HepG2 (cell line): ENCODE data around the gene ZMYND8. TPM values are rescaled to one million over a fixed set of nuclear protein-coding genes. Genes with fewer than 3 reads are reported as not detected.

Source experiments
- CBFB ChIP-seq: sonication (generic); formaldehyde crosslinking; IDR thresholded peaks from 2 replicates; pipeline ENCODE4 v1.4.0; 2020; ENCODE audit warnings: missing genetic modification reagents
- GABPB1 ChIP-seq: IDR thresholded peaks from 2 replicates; pipeline ENCODE4 v1.6.1; 2016; ENCODE audit warnings: mild to moderate bottlenecking, missing genetic modification reagents, moderate library complexity, missing compliant biosample characterization
- HCFC1 ChIP-seq: fragments of 150-350 bp; IDR thresholded peaks from 2 replicates; pipeline ENCODE4 v1.6.1; 2014; ENCODE audit warnings: low read depth, low read length
- JUN ChIP-seq: sonication (generic); formaldehyde crosslinking; IDR thresholded peaks from 2 replicates; pipeline ENCODE4 v1.4.0; 2020; ENCODE audit warnings: mild to moderate bottlenecking, missing genetic modification reagents
- KMT2B ChIP-seq: IDR thresholded peaks from 2 replicates; pipeline ENCODE4 v1.6.1; 2016; ENCODE audit warnings: missing genetic modification reagents, missing compliant biosample characterization
- ONECUT2 ChIP-seq: sonication (generic); formaldehyde crosslinking; IDR thresholded peaks from 2 replicates; pipeline ENCODE4 v1.4.0; 2020; ENCODE audit warnings: missing genetic modification reagents
- SP140L ChIP-seq: sonication (generic); formaldehyde crosslinking; IDR thresholded peaks from 2 replicates; pipeline ENCODE4 v1.4.0; 2020; ENCODE audit warnings: missing genetic modification reagents, borderline replicate concordance
- ZNF350 ChIP-seq: sonication (generic); formaldehyde crosslinking; IDR thresholded peaks from 2 replicates; pipeline ENCODE4 v1.4.0; 2020; ENCODE audit warnings: mild to moderate bottlenecking, low read depth, missing genetic modification reagents, borderline replicate concordance
- ZNF562 ChIP-seq: sonication (generic); formaldehyde crosslinking; IDR thresholded peaks from 2 replicates; pipeline ENCODE4 v1.8.0; 2022; ENCODE audit warnings: missing genetic modification reagents, borderline replicate concordance
- ZNF597 ChIP-seq: sonication (generic); formaldehyde crosslinking; IDR thresholded peaks from 2 replicates; pipeline ENCODE4 v1.5.0; 2020; ENCODE audit warnings: missing genetic modification reagents
- ZNF7 ChIP-seq: IDR thresholded peaks from 2 replicates; pipeline ENCODE4 v1.6.1; 2016; ENCODE audit warnings: missing biosample characterization, missing genetic modification reagents
- ZNF713 ChIP-seq: sonication (generic); formaldehyde crosslinking; IDR thresholded peaks from 2 replicates; pipeline ENCODE4 v1.4.0; 2020; ENCODE audit warnings: mild to moderate bottlenecking, missing genetic modification reagents
- ZNF773 ChIP-seq: sonication (generic); formaldehyde crosslinking; IDR thresholded peaks from 2 replicates; pipeline ENCODE4 v1.4.0; 2020; ENCODE audit warnings: missing genetic modification reagents, borderline replicate concordance
- ZNF780A ChIP-seq: sonication (generic); formaldehyde crosslinking; IDR thresholded peaks from 2 replicates; pipeline ENCODE4 v1.8.0; 2022; ENCODE audit warnings: mild to moderate bottlenecking, missing genetic modification reagents, moderate library complexity
- ZSCAN25 ChIP-seq: sonication (generic); formaldehyde crosslinking; IDR thresholded peaks from 2 replicates; pipeline ENCODE4 v1.8.0; 2022; ENCODE audit warnings: mild to moderate bottlenecking, missing genetic modification reagents
- polyA plus RNA-seq, 8 experiments: library from polyadenylated mRNA; depleted of rRNA in 3 of 8; stranded (reverse) in 7 of 8; unstranded in 1 of 8; fragments of >200 nt; fragmentation: Illumina TruSeq in 4 of 8; extraction: Trizol in 4 of 8; gene quantifications; 2 replicates each; pipeline versions ENCODE4 v1.2.1 to v1.2.3, GENCODE V29; 2011 to 2016; ENCODE audit warnings: low read depth in 4 of 8, missing spikeins in 1 of 8, mixed read lengths in 1 of 8; ENCODE audit not compliant: insufficient read depth in 1 of 8
- total RNA-seq, 5 experiments: library from RNA; depleted of rRNA; stranded (reverse); fragments of >200 nt; fragmentation: Illumina TruSeq; extraction: Trizol; gene quantifications; 2 replicates each; pipeline ENCODE4 v1.2.3, GENCODE V29; 2016; ENCODE audit warnings: low read depth in 1 of 5
- TF ChIP-seq, protein P1 (sequence below): IDR thresholded peaks from 2 replicates; pipeline ENCODE4 v1.6.1; 2016
- TF ChIP-seq, protein P2 (sequence below): IDR thresholded peaks from 2 replicates; pipeline ENCODE4 v1.6.1; 2018; ENCODE audit warnings: missing genetic modification reagents
- TF ChIP-seq, protein P3 (sequence below): sonication (generic); formaldehyde crosslinking; IDR thresholded peaks from 2 replicates; pipeline ENCODE4 v1.8.0; 2022; ENCODE audit warnings: missing genetic modification reagents, mild to moderate bottlenecking, borderline replicate concordance
- TF ChIP-seq, protein P4 (sequence below): sonication (generic); formaldehyde crosslinking; conservative IDR thresholded peaks from 2 replicates; pipeline ENCODE4 v1.8.1; 2023; ENCODE audit warnings: missing genetic modification reagents
- TF ChIP-seq, protein P5 (sequence below): IDR thresholded peaks from 2 replicates; pipeline ENCODE4 v1.6.1; 2016; ENCODE audit warnings: mild to moderate bottlenecking, missing biosample characterization, missing genetic modification reagents

The ZMYND8 gene
- total and polyA plus RNA-seq, 2 of the 13 experiments (the other 11 are each of a cell fraction or from before 2014, with no cell fraction given), result 53.9 to 84.7 TPM

- TF ChIP-seq ZNF780A (CRISPR knock-in tag) (no peak; the same call in 1 of the 2 replicates), ZNF7 (CRISPR knock-in tag) (peak; percentile 23; the same call in 1 of the 2 replicates), ZNF773 (CRISPR knock-in tag) (peak; percentile 93), HCFC1 (no peak), ZNF562 (no peak), KMT2B (peak; percentile 76), GABPB1 (CRISPR knock-in tag) (peak; percentile 71), ZSCAN25 (CRISPR knock-in tag) (peak; percentile 90), ZNF350 (CRISPR knock-in tag) (peak; percentile 99), JUN (CRISPR knock-in tag) (peak; percentile 70), ONECUT2 (CRISPR knock-in tag) (peak; percentile 63), CBFB (CRISPR knock-in tag) (peak; percentile 74), ZNF597 (peak; percentile 70; the same call in 1 of the 2 replicates), SP140L (CRISPR knock-in tag) (0 out of 2 replicates have a peak, but pooled peaks have one; percentile 82), ZNF713 (peak; percentile 96; the same call in 1 of the 2 replicates)
- TF ChIP-seq, protein P1, sequence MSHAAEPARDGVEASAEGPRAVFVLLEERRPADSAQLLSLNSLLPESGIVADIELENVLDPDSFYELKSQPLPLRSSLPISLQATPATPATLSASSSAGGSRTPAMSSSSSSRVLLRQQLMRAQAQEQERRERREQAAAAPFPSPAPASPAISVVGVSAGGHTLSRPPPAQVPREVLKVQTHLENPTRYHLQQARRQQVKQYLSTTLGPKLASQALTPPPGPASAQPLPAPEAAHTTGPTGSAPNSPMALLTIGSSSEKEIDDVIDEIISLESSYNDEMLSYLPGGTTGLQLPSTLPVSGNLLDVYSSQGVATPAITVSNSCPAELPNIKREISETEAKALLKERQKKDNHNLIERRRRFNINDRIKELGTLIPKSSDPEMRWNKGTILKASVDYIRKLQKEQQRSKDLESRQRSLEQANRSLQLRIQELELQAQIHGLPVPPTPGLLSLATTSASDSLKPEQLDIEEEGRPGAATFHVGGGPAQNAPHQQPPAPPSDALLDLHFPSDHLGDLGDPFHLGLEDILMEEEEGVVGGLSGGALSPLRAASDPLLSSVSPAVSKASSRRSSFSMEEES (CRISPR knock-in tag), result peak; percentile 99
- TF ChIP-seq, protein P2, sequence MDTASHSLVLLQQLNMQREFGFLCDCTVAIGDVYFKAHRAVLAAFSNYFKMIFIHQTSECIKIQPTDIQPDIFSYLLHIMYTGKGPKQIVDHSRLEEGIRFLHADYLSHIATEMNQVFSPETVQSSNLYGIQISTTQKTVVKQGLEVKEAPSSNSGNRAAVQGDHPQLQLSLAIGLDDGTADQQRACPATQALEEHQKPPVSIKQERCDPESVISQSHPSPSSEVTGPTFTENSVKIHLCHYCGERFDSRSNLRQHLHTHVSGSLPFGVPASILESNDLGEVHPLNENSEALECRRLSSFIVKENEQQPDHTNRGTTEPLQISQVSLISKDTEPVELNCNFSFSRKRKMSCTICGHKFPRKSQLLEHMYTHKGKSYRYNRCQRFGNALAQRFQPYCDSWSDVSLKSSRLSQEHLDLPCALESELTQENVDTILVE (CRISPR knock-in tag), result no peak; the same call in 1 of the 2 replicates
- TF ChIP-seq, protein P3, sequence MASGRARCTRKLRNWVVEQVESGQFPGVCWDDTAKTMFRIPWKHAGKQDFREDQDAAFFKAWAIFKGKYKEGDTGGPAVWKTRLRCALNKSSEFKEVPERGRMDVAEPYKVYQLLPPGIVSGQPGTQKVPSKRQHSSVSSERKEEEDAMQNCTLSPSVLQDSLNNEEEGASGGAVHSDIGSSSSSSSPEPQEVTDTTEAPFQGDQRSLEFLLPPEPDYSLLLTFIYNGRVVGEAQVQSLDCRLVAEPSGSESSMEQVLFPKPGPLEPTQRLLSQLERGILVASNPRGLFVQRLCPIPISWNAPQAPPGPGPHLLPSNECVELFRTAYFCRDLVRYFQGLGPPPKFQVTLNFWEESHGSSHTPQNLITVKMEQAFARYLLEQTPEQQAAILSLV (CRISPR knock-in tag), result peak; percentile 90
- TF ChIP-seq, protein P4, sequence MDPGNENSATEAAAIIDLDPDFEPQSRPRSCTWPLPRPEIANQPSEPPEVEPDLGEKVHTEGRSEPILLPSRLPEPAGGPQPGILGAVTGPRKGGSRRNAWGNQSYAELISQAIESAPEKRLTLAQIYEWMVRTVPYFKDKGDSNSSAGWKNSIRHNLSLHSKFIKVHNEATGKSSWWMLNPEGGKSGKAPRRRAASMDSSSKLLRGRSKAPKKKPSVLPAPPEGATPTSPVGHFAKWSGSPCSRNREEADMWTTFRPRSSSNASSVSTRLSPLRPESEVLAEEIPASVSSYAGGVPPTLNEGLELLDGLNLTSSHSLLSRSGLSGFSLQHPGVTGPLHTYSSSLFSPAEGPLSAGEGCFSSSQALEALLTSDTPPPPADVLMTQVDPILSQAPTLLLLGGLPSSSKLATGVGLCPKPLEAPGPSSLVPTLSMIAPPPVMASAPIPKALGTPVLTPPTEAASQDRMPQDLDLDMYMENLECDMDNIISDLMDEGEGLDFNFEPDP (CRISPR knock-in tag), result peak; percentile 94
- TF ChIP-seq, protein P5, sequence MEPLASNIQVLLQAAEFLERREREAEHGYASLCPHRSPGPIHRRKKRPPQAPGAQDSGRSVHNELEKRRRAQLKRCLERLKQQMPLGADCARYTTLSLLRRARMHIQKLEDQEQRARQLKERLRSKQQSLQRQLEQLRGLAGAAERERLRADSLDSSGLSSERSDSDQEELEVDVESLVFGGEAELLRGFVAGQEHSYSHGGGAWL, result peak; percentile 84
Observed at GRCh38 chr20:47358672-47359529, 2.4 kb upstream of the ZMYND8 start (continued).
